ENCODE results near the gene ANKRD27.
"Not testable (repeated sequence)": the region's sequence is repeated elsewhere in the genome, so short reads cannot be mapped to it uniquely, and the experiment has no call there.

Gene ANKRD27

GRCh38 chr19:32652894-32653598 is 21.9 kb downstream of the ANKRD27 start:
- Histone ChIP-seq H3K27ac (ENCODE audit: low read length) (no peak overlapping the region), H3K9ac (ENCODE audit: low read length in 2 of 2) (no peak overlapping the region), H3K27me3 (ENCODE audit: control insufficient read depth in 1 of 2, insufficient read depth in 2 of 2, low read length in 2 of 2) (no peaks in the 10 kb centered on the region), H3K9me3 (ENCODE audit: control insufficient read depth in 2 of 2, low read length in 2 of 2) (no peaks in the 10 kb centered on the region), H3K36me3 (ENCODE audit: control insufficient read depth in 2 of 2, insufficient read depth in 2 of 2, low read length in 2 of 2) (peaks cover 8 to 21% of the 10 kb centered on the region in 2 donors), H3K4me3 (ENCODE audit: low read length in 2 of 2) (no peak overlapping the region), H3K4me1 (ENCODE audit: control insufficient read depth, insufficient read depth, low read length) (peaks cover 13% of the 10 kb centered on the region)

- peaks cover 13% of the 10 kb centered on the region for H3K4me1 ChIP-seq (ENCODE audit: control insufficient read depth, insufficient read depth, low read length)
- H3K27ac ChIP-seq (ENCODE audit: low read length) = peak overlapping the region; percentile 58
- not testable (repeated sequence) for H3K9me3 ChIP-seq (ENCODE audit: control insufficient read depth in 2 of 2, low read length in 2 of 2); H3K9ac ChIP-seq (ENCODE audit: low read length in 2 of 2); H3K4me3 ChIP-seq (ENCODE audit: low read length in 2 of 2); H3K27me3 ChIP-seq (ENCODE audit: control insufficient read depth in 1 of 2, insufficient read depth in 2 of 2, low read length in 2 of 2)
- H3K36me3 ChIP-seq (ENCODE audit: control insufficient read depth in 2 of 2, insufficient read depth in 2 of 2, low read length in 2 of 2) = peaks cover 13 to 27% of the 10 kb centered on the region in 2 donors
Measured at GRCh38 chr19:32652331-32652730, 22.6 kb downstream of the ANKRD27 start.

GRCh38 chr19:32651729-32652140 is 23.2 kb downstream of the ANKRD27 start:
- H3K9me3 ChIP-seq (ENCODE audit: control insufficient read depth in 2 of 2, low read length in 2 of 2) = no peaks in the 10 kb centered on the region
- peaks cover 16 to 31% of the 10 kb centered on the region in 2 donors for H3K36me3 ChIP-seq (ENCODE audit: control insufficient read depth in 2 of 2, insufficient read depth in 2 of 2, low read length in 2 of 2)
- H3K27me3 ChIP-seq (ENCODE audit: control insufficient read depth in 1 of 2, insufficient read depth in 2 of 2, low read length in 2 of 2) = no peaks in the 10 kb centered on the region
- peak overlapping the region; percentile 58 for H3K27ac ChIP-seq (ENCODE audit: low read length)
- H3K4me1 ChIP-seq (ENCODE audit: control insufficient read depth, insufficient read depth, low read length) = peaks cover 13% of the 10 kb centered on the region
- H3K4me3 ChIP-seq (ENCODE audit: low read length in 2 of 2) = no peak overlapping the region
- no peak overlapping the region for H3K9ac ChIP-seq (ENCODE audit: low read length in 2 of 2)

- Histone ChIP-seq H3K4me3 (ENCODE audit: low read length in 2 of 2) (no peak overlapping the region), H3K36me3 (ENCODE audit: control insufficient read depth in 2 of 2, insufficient read depth in 2 of 2, low read length in 2 of 2) (peaks cover 14 to 31% of the 10 kb centered on the region in 2 donors), H3K4me1 (ENCODE audit: control insufficient read depth, insufficient read depth, low read length) (peaks cover 13% of the 10 kb centered on the region), H3K9ac (ENCODE audit: low read length in 2 of 2) (no peak overlapping the region), H3K27ac (ENCODE audit: low read length) (no peak overlapping the region), H3K27me3 (ENCODE audit: control insufficient read depth in 1 of 2, insufficient read depth in 2 of 2, low read length in 2 of 2) (no peaks in the 10 kb centered on the region), H3K9me3 (ENCODE audit: control insufficient read depth in 2 of 2, low read length in 2 of 2) (no peaks in the 10 kb centered on the region)
Measured at GRCh38 chr19:32650671-32651070, 24.3 kb downstream of the ANKRD27 start.

- Histone ChIP-seq H3K9ac (ENCODE audit: low read length in 2 of 2) (no peak overlapping the region), H3K4me3 (ENCODE audit: low read length in 2 of 2) (no peak overlapping the region), H3K9me3 (ENCODE audit: control insufficient read depth in 2 of 2, low read length in 2 of 2) (no peaks in the 10 kb centered on the region), H3K36me3 (ENCODE audit: control insufficient read depth in 2 of 2, insufficient read depth in 2 of 2, low read length in 2 of 2) (peaks cover 14 to 24% of the 10 kb centered on the region in 2 donors), H3K27me3 (ENCODE audit: control insufficient read depth in 1 of 2, insufficient read depth in 2 of 2, low read length in 2 of 2) (no peaks in the 10 kb centered on the region), H3K27ac (ENCODE audit: low read length) (no peak overlapping the region), H3K4me1 (ENCODE audit: control insufficient read depth, insufficient read depth, low read length) (peaks cover 13% of the 10 kb centered on the region)
Measured at GRCh38 chr19:32649751-32650150, 25.2 kb downstream of the ANKRD27 start.

- Histone ChIP-seq H3K4me3 (ENCODE audit: low read length in 2 of 2) (no peak overlapping the region), H3K27ac (ENCODE audit: low read length) (no peak overlapping the region), H3K4me1 (ENCODE audit: control insufficient read depth, insufficient read depth, low read length) (peaks cover 6% of the 10 kb centered on the region), H3K27me3 (ENCODE audit: control insufficient read depth in 1 of 2, insufficient read depth in 2 of 2, low read length in 2 of 2) (no peaks in the 10 kb centered on the region), H3K9ac (ENCODE audit: low read length in 2 of 2) (no peak overlapping the region), H3K36me3 (ENCODE audit: control insufficient read depth in 2 of 2, insufficient read depth in 2 of 2, low read length in 2 of 2) (peaks cover 33 to 39% of the 10 kb centered on the region in 2 donors), H3K9me3 (ENCODE audit: control insufficient read depth in 2 of 2, low read length in 2 of 2) (no peaks in the 10 kb centered on the region)
Measured at GRCh38 chr19:32647361-32647760, 27.6 kb downstream of the ANKRD27 start.

- no peak overlapping the region for H3K27ac ChIP-seq (ENCODE audit: low read length)
- H3K9me3 ChIP-seq (ENCODE audit: control insufficient read depth in 2 of 2, low read length in 2 of 2) = no peaks in the 10 kb centered on the region
- H3K4me1 ChIP-seq (ENCODE audit: control insufficient read depth, insufficient read depth, low read length) = no peaks in the 10 kb centered on the region
- no peak overlapping the region for H3K4me3 ChIP-seq (ENCODE audit: low read length in 2 of 2)
- no peaks in the 10 kb centered on the region for H3K27me3 ChIP-seq (ENCODE audit: control insufficient read depth in 1 of 2, insufficient read depth in 2 of 2, low read length in 2 of 2)
- H3K36me3 ChIP-seq (ENCODE audit: control insufficient read depth in 2 of 2, insufficient read depth in 2 of 2, low read length in 2 of 2) = peaks cover 39 to 41% of the 10 kb centered on the region in 2 donors
- no peak overlapping the region for H3K9ac ChIP-seq (ENCODE audit: low read length in 2 of 2)
Measured at GRCh38 chr19:32646556-32646955, 28.4 kb downstream of the ANKRD27 start.

- H3K36me3 ChIP-seq (ENCODE audit: control insufficient read depth in 2 of 2, insufficient read depth in 2 of 2, low read length in 2 of 2) = peaks cover 41 to 60% of the 10 kb centered on the region in 2 donors
- H3K4me3 ChIP-seq (ENCODE audit: low read length in 2 of 2) = no peak overlapping the region
Measured at GRCh38 chr19:32642771-32643170, 32.2 kb downstream of the ANKRD27 start.

GRCh38 chr19:32638625-32639024 is 36.4 kb downstream of the ANKRD27 start:
- no peaks in the 10 kb centered on the region for H3K4me1 ChIP-seq (ENCODE audit: control insufficient read depth, insufficient read depth, low read length)
- peaks cover 30 to 55% of the 10 kb centered on the region in 2 donors for H3K36me3 ChIP-seq (ENCODE audit: control insufficient read depth in 2 of 2, insufficient read depth in 2 of 2, low read length in 2 of 2)
- H3K27me3 ChIP-seq (ENCODE audit: control insufficient read depth in 1 of 2, insufficient read depth in 2 of 2, low read length in 2 of 2) = no peaks in the 10 kb centered on the region
- no peaks in the 10 kb centered on the region for H3K9me3 ChIP-seq (ENCODE audit: control insufficient read depth in 2 of 2, low read length in 2 of 2)
- H3K27ac ChIP-seq (ENCODE audit: low read length) = no peak overlapping the region
- no peak overlapping the region for H3K9ac ChIP-seq (ENCODE audit: low read length in 2 of 2)
- H3K4me3 ChIP-seq (ENCODE audit: low read length in 2 of 2) = no peak overlapping the region

More at GRCh38 chr19:32642771-32643170, 32.2 kb downstream of the ANKRD27 start:
- Histone ChIP-seq H3K9me3 (ENCODE audit: control insufficient read depth in 2 of 2, low read length in 2 of 2) (no peaks in the 10 kb centered on the region), H3K27me3 (ENCODE audit: control insufficient read depth in 1 of 2, insufficient read depth in 2 of 2, low read length in 2 of 2) (no peaks in the 10 kb centered on the region), H3K27ac (ENCODE audit: low read length) (no peak overlapping the region), H3K4me1 (ENCODE audit: control insufficient read depth, insufficient read depth, low read length) (no peaks in the 10 kb centered on the region), H3K9ac (ENCODE audit: low read length in 2 of 2) (no peak overlapping the region)

GRCh38 chr19:32637480-32637879 is 37.5 kb downstream of the ANKRD27 start:
- no peak overlapping the region for H3K9ac ChIP-seq (ENCODE audit: low read length in 2 of 2)
- H3K27me3 ChIP-seq (ENCODE audit: control insufficient read depth in 1 of 2, insufficient read depth in 2 of 2, low read length in 2 of 2) = no peaks in the 10 kb centered on the region
- no peaks in the 10 kb centered on the region for H3K9me3 ChIP-seq (ENCODE audit: control insufficient read depth in 2 of 2, low read length in 2 of 2)
- H3K36me3 ChIP-seq (ENCODE audit: control insufficient read depth in 2 of 2, insufficient read depth in 2 of 2, low read length in 2 of 2) = peaks cover 23 to 51% of the 10 kb centered on the region in 2 donors
- H3K27ac ChIP-seq (ENCODE audit: low read length) = no peak overlapping the region
- no peaks in the 10 kb centered on the region for H3K4me1 ChIP-seq (ENCODE audit: control insufficient read depth, insufficient read depth, low read length)
- no peak overlapping the region for H3K4me3 ChIP-seq (ENCODE audit: low read length in 2 of 2)

GRCh38 chr19:32631381-32631780 is 43.6 kb downstream of the ANKRD27 start:
- Histone ChIP-seq H3K36me3 (ENCODE audit: control insufficient read depth in 2 of 2, insufficient read depth in 2 of 2, low read length in 2 of 2) (peaks cover 38 to 52% of the 10 kb centered on the region in 2 donors), H3K9ac (ENCODE audit: low read length in 2 of 2) (no peak overlapping the region), H3K27me3 (ENCODE audit: control insufficient read depth in 1 of 2, insufficient read depth in 2 of 2, low read length in 2 of 2) (no peaks in the 10 kb centered on the region), H3K4me3 (ENCODE audit: low read length in 2 of 2) (no peak overlapping the region), H3K4me1 (ENCODE audit: control insufficient read depth, insufficient read depth, low read length) (no peaks in the 10 kb centered on the region), H3K9me3 (ENCODE audit: control insufficient read depth in 2 of 2, low read length in 2 of 2) (no peaks in the 10 kb centered on the region), H3K27ac (ENCODE audit: low read length) (no peak overlapping the region)

Data from stomach smooth muscle (tissue), 2 donors.